H54 (cell line): ENCODE data around the gene SLF2.

Source experiments
- DNase-seq: peaks from one replicate; pipeline ENCODE4 v3.0.0; 2011; ENCODE audit warnings: low spot score, mixed read lengths; ENCODE audit not compliant: insufficient read length
- FAIRE-seq: peaks from 3 replicates; lab custom pipeline; 2011; peaks lifted over from hg19 to GRCh38; lab: Jason Lieb, UNC
- POLR2A ChIP-seq: IDR thresholded peaks from 2 replicates; pipeline ENCODE4 v1.6.1; 2011; ENCODE audit warnings: low read depth, mild to moderate bottlenecking, low read length

The SLF2 gene

DNA sequence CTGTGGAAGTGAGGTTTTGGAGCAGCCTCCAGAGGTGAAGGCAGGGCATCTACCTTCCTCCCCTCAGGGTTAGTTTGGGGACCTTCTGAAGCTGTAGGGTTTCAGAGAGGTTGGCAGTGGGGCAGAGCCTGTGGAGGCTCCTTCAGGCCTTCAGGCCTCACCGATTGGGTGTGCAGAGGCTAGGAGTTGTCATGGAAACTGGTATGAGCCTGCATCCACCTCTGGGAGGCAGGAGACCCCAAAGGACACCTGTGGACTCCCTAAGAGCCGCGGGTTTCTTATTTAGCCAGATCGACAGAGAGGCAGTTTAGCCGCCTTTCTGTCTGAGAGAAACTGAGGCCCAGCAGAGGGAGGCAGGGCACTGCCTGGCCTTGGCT is 88.9 kb downstream of the SLF2 start:
- DNase-seq, result no peak
- no peak for FAIRE-seq
- TF ChIP-seq POLR2A, result no peak

DNA sequence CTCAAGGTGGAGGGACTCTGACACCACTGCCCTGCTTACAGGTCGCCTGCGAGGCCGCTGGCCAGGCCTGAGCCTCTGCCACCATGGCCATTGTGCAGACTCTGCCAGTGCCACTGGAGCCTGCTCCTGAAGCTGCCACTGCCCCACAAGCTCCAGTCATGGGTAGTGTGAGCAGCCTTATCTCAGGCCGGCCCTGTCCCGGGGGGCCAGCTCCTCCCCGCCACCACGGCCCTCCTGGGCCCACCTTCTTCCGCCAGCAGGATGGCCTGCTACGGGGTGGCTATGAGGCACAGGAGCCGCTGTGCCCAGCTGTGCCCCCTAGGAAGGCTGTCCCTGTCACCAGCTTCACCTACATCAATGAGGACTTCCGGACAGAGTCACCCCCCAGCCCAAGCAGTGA is 89.7 kb downstream of the SLF2 start:
- FAIRE-seq, result no peak
- DNase-seq, result no peak
- no peak for TF ChIP-seq POLR2A

DNA sequence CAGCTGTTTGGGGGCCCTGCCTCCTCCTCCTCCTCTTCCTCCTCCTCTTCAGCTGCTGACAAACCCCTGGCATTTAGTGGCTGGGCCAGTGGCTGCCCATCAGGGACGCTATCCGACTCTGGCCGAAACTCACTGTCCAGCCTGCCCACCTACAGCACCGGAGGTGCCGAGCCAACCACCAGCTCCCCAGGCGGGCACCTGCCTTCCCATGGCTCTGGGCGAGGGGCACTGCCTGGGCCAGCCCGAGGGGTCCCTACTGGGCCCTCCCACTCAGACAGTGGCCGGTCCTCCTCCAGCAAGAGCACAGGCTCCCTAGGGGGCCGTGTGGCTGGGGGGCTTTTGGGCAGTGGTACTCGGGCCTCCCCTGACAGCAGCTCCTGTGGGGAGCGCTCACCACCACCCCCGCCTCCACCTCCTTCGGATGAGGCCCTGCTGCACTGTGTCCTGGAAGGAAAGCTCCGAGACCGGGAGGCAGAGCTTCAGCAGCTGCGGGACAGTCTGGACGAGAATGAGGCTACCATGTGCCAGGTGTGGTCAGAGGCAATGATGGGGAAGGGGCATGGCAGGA is 91.0 kb downstream of the SLF2 start:
- no peak for TF ChIP-seq POLR2A
- FAIRE-seq (no peak), DNase-seq (no peak)

DNA sequence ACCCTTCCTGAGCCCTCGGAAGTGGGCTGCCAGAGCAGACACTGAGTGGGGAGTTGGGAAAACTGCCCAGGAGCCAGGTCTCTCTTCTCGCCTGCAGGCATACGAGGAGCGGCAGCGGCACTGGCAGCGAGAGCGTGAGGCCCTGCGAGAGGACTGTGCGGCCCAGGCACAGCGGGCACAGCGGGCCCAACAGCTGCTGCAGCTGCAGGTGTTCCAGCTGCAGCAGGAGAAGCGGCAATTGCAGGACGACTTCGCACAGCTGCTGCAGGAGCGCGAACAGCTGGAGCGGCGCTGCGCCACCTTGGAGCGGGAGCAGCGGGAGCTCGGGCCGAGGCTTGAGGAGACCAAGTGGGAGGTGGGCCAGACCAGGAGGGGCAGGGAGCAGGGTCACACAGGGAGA is 92.6 kb downstream of the SLF2 start:
- DNase-seq (no peak), FAIRE-seq (no peak)
- no peak for TF ChIP-seq POLR2A

DNA sequence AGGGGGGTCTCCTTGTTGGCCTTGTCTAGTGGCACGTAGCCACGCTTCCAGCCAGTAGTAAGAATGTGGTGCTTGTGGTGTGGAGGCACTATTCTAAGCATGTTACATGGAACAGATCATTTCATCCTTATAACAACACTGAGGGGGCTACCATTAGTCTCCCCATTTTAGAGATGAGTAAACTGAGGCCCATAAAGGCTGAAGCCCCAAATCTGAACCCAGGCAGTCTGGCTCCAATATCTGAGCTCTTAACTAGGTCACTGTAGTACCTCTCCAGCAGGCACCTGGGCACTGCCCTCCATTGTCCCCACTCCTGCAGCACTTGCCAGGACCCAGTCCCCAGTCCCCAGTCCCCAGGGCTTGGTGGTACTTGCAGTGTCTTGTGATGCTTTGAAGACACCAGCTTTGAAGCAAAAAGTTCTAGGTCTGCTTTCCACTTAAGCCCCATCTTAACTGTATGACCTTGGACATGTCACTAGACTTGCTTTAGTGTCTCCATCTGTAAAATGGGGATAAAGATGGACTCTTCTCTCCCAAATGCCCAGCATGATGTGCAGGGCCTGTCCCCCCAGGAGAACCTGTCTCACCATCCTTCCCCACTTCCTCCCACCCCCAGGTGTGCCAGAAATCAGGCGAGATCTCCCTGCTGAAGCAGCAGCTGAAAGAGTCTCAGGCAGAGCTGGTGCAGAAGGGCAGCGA is 93.3 kb downstream of the SLF2 start:
- no peak for TF ChIP-seq POLR2A
- FAIRE-seq, result no peak
- no peak for DNase-seq

DNA sequence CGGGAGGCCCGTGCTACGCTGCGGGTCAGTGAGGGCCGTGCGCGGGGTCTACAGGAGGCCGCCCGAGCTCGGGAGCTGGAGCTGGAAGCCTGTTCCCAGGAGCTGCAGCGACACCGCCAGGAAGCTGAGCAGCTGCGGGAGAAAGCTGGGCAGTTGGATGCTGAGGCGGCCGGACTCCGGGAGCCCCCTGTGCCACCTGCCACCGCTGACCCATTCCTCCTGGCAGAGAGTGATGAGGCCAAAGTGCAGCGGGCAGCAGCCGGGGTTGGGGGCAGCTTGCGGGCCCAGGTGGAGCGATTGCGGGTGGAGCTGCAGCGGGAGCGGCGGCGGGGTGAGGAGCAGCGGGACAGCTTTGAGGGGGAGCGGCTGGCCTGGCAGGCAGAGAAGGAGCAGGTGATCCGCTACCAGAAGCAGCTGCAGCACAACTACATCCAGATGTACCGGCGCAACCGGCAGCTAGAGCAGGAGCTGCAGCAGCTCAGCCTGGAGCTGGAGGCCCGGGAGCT is 93.9 kb downstream of the SLF2 start:
- no peak for TF ChIP-seq POLR2A
- no peak for FAIRE-seq
- DNase-seq, result no peak

DNA sequence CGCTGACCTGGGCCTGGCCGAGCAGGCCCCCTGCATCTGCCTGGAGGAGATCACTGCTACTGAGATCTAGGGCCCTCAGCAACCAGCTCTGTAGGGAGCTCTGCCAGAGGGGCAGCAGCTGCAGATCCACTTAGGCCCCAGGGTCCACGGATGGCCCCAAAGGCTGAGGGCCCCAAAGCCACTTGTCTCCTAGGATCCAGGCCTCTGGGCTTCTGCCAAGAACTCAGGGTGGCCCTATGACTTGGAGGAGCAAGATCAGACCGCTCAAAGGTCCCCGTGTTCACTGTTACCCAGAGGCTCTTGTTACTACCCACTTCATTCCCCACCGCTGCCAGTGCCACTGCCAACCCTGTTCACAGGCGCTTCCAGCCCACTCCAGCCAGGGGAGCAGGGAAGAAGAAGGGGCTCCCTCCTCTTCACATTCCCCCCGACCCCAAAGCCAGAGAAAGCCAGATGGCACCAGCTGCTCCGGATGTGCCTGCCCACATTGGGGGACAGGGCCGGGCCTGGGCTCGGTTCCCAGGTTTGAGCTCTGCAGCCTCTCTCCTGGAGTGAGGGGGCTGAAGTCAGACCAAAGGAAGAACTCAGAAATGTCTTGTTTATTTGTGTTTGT is 94.4 kb downstream of the SLF2 start:
- no peak for FAIRE-seq
- DNase-seq, result no peak
- TF ChIP-seq POLR2A, result no peak

DNA sequence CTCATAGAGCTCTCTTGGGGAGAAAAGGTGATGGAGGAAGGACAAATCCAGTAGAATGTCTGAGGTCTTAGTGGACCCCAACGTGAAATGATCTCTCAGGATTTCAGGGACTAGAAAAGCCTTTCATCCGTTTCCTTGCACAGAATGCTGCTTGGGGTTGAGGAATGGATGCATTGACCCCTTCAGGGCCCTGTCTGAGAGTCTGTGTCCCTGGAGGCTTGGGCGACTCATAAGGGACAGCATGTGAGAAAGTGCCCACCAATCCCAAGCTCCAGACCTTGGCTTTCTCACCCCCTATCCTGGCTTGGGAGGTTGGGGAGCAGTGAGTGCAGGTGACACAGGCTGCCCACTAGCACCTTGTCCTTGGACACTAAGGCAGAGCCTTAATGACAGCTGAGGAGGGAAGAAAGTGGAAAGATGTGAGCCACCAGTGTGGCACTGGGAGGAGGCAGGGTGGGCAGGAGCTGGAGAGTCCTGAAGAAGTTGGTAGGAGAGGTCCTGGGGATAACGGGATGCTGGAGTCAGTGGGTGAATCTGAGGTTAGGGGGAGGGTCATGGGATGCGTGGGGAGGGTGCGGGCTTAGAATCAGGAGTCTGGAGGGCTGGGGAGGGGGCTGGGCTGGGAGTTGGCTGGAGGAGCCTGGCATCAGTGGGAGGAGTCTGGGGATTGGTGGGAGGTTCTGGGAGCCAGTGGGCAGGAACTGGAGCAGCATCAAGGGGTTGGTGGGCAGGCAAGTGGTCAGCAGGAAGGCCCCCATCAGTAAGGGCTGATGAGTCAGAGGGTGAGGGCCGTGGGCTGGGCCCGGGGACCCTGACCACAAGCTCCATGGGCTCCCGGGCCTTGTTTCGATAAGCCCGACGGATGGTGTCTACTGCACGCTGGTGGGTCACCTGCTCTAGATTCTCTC is 95.4 kb downstream of the SLF2 start:
- no peak for FAIRE-seq
- DNase-seq, result no peak
- TF ChIP-seq POLR2A, result no peak

DNA sequence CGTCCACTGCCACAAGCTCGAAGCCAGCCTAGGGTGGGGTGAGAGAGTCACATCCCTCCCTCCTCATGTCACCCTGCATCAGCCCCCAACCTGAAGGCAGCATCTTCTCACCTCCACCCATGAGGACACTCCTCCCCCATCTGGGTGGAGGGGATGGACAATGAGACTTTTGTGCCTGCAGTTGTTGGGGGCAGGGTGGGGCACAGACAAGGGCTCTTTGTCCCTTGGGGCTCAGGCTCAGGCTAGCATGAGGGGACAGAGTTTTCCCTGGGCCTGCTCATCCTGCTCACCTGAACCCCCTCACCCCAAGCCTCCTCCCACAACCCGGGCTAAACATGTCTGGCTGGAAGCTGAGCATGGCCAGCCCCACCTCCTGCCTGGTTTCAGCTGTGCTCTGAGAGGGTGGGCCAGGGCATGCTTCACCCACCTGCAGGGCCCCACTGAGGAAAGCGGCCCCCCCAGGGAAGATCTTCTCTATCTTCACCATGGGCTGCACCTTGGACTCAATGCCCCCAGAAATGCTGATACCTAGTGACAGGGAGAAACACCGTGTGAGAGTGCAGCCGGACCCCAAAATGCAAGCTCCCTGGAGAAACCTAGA is 96.2 kb downstream of the SLF2 start:
- no peak for DNase-seq
- no peak for TF ChIP-seq POLR2A
- no peak for FAIRE-seq

DNA sequence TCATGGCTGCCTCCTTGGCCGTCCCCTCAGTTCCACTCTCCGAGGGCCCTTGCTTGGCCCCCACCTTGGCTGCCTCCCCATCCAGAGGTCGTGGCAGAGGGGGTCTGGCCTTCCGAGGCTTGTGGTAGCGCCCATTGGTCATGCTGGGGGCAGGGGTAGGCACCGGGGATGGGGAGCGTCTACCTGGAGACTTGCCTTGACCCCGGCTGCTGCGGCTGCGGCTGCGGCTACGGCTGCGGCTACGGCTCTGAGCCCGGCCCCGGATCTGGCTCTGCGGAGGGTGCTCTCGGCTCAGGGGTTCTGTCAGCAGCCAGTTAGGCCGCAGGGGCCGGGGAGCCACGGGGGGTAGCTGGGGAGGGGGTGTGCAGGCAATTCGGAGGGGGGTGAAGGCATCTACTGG is 97.6 kb downstream of the SLF2 start:
- FAIRE-seq (no peak), DNase-seq (no peak)
- TF ChIP-seq POLR2A, result no peak

DNA sequence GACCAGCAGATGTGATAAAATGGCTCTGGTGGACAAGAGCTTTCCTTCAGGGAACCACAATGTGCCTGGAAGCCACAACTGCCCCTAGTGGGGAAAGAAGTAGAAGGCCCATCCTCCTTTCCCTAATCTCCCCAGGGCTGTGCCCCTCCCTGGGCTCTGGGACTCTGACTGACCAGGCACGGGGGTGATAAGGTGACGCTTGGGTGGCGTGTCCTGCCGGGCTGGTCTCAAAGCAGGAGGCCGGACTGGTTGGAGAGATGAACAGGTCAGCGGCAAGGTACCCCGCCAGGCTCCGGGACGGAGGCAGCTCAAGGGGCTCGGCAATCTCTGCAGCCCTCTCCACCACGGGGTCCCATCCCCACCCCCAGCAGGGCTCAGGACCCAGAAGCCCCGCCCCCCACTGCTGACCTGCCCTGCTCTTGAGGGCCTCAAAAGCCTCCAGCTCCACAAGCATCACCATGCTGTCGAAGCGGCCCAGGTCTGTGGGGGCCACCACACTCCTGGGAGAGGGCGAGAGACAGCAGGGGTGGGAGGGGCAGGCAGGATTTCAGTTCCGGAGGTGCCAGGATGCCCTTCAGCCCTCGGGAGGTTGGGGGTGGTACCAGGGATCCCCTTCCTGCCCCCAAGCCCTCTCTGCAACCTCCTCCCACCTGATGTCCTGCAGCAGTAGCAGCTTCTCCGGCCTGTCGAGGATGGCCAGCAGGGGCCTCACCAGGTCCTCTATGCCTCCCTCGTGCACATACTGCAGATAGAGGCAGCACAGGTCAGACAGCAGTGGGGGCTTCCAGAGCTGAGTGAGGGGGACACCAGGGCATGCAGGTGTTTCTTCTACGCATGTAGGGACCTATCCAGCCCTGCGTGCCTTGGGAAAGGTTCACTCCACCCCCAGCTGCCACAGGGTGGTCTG is 99.0 kb downstream of the SLF2 start:
- DNase-seq, result no peak
- TF ChIP-seq POLR2A, result no peak
- no peak for FAIRE-seq

DNA sequence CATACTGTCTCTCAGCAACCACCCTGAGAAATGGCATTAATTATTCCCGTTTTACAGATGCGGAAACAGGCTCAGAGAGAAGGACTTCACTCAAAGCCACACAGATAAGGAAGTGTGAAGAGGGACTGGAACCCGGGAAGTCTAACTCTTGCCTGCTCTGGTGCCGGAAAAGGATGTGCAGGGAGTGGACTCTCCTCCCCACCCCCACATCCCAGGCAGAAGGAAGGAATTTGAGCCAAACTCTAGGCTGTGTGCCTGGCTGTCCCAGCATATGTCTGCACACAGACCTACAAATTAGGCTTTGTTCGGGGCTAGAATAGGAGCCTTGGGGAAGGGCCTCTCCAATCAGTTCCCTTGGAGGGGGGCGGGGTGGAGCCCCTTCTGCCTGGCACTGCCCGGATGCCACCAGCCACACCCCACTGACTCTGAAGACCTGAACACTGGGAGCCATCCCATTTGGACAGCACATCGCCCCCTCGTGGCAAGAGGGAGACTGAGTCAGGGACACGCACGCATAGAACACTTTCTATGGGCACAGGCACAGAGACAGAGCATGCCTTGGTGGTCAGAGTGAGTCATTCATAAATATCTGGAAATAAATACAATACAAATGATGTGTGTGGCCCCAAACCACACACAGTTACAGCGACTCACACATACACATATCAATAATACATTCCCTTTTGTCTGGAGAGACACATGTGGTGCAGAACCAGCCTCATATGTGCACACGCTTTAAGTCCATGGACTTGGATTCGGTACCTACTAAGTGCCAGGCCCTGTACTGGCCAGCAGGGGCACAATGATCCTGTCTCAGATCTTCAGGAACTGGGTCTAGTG is 100.0 kb downstream of the SLF2 start:
- no peak for FAIRE-seq
- TF ChIP-seq POLR2A, result no peak
- peak; percentile 94 for DNase-seq
